Loucy (cell line): ENCODE measurements around the gene SCN8A.

Experiments
- H2AFZ ChIP-seq: fragments of 200-600 bp; sonication (generic); 2 replicates; pipeline ENCODE4 v1.6.0; 2016; ENCODE audit warnings: antibody characterized with exemption, mild to moderate bottlenecking, low read length, moderate library complexity
- H3F3A ChIP-seq: fragments of 200-600 bp; 2 replicates; pipeline ENCODE4 v1.6.0; 2016; ENCODE audit warnings: antibody characterized with exemption, low read depth, mild to moderate bottlenecking
- H3K27me3 ChIP-seq: fragments of 200-600 bp; sonication (generic); 2 replicates; pipeline ENCODE4 v1.6.1; 2014; ENCODE audit warnings: low read length, mild to moderate bottlenecking; ENCODE audit not compliant: insufficient read depth, poor library complexity, severe bottlenecking
- H3K36me3 ChIP-seq: fragments of 200-600 bp; sonication (generic); 2 replicates; pipeline ENCODE4 v1.6.1; 2016; ENCODE audit warnings: low read length; ENCODE audit not compliant: insufficient read depth
- H3K4me1 ChIP-seq: fragments of 200-600 bp; sonication (generic); 2 replicates; pipeline ENCODE4 v1.5.1; 2014; ENCODE audit warnings: low read length, mild to moderate bottlenecking; ENCODE audit not compliant: insufficient read depth, poor library complexity, severe bottlenecking
- H3K4me2 ChIP-seq: fragments of 200-600 bp; sonication (generic); 2 replicates; pipeline ENCODE4 v1.6.0; 2014; ENCODE audit warnings: antibody characterized with exemption, low read length, low read depth, mild to moderate bottlenecking; ENCODE audit not compliant: poor library complexity, severe bottlenecking
- H3K4me3 ChIP-seq: fragments of 200-600 bp; sonication (generic); 2 replicates; pipeline ENCODE4 v1.5.1; 2014; ENCODE audit warnings: low read length, mild to moderate bottlenecking, mixed read lengths; ENCODE audit not compliant: poor library complexity, severe bottlenecking
- H3K79me2 ChIP-seq: fragments of 200-600 bp; sonication (generic); 2 replicates; pipeline ENCODE4 v1.6.1; 2014; ENCODE audit warnings: low read length; ENCODE audit not compliant: insufficient read depth
- H3K9ac ChIP-seq: fragments of 200-600 bp; sonication (generic); 2 replicates; pipeline ENCODE4 v1.6.0; 2014; ENCODE audit warnings: mild to moderate bottlenecking, low read depth, low read length, moderate library complexity; ENCODE audit not compliant: poor library complexity, severe bottlenecking
- H3K9me2 ChIP-seq: fragments of 200-600 bp; sonication (generic); replicated peaks from 2 replicates; pipeline ENCODE4 v1.6.1; 2016; ENCODE audit warnings: low read depth, low read length, mixed read lengths
- H3K9me3 ChIP-seq: fragments of 200-600 bp; sonication (generic); 2 replicates; pipeline ENCODE4 v1.6.1; 2014; ENCODE audit warnings: mild to moderate bottlenecking, antibody characterized with exemption, low read length, low read depth; ENCODE audit not compliant: insufficient read depth
- H4K20me1 ChIP-seq: fragments of 200-600 bp; sonication (generic); 2 replicates; pipeline ENCODE4 v1.6.0; 2014; ENCODE audit warnings: antibody characterized with exemption, low read length, mild to moderate bottlenecking; ENCODE audit not compliant: insufficient read depth, poor library complexity, severe bottlenecking
- CTCF ChIP-seq: fragments of 200-600 bp; sonication (generic); conservative IDR thresholded peaks from 2 replicates; pipeline ENCODE4 v1.5.1; 2014; ENCODE audit warnings: mild to moderate bottlenecking, antibody characterized with exemption, low read length
- EZH2phosphoT487 ChIP-seq: fragments of 200-600 bp; IDR thresholded peaks from 2 replicates; pipeline ENCODE4 v1.6.1; 2018; ENCODE audit warnings: antibody characterized with exemption, mild to moderate bottlenecking, moderate library complexity, borderline replicate concordance

The SCN8A gene

GRCh38 chr12:51677284-51677968, 86.4 kb downstream of the SCN8A start:
- no peak overlapping the region for H3K4me3 ChIP-seq
- H4K20me1 ChIP-seq, result no peaks in the 10 kb centered on the region
- no peaks in the 10 kb centered on the region for H3K27me3 ChIP-seq
- no peaks in the 10 kb centered on the region for H3F3A ChIP-seq
- TF ChIP-seq EZH2phosphoT487, result no peak
- no peak for TF ChIP-seq CTCF
- H3K36me3 ChIP-seq, result no peaks in the 10 kb centered on the region
- H3K9me3 ChIP-seq, result no peaks in the 10 kb centered on the region
- H3K4me2 ChIP-seq, result no peak overlapping the region
- peaks cover 11% of the 10 kb centered on the region for H3K4me1 ChIP-seq
- H3K9me2 ChIP-seq, result no peaks in the 10 kb centered on the region
- no peak overlapping the region for H2AFZ ChIP-seq
- H3K9ac ChIP-seq, result no peak overlapping the region
- no peaks in the 10 kb centered on the region for H3K79me2 ChIP-seq

GRCh38 chr12:51678086-51678724, 87.2 kb downstream of the SCN8A start:
- Histone ChIP-seq H3K9me2 (no peaks in the 10 kb centered on the region), H3K36me3 (no peaks in the 10 kb centered on the region), H3K4me1 (peaks cover 11% of the 10 kb centered on the region), H3K9ac (no peak overlapping the region), H3K4me3 (no peak overlapping the region), H3F3A (no peaks in the 10 kb centered on the region), H3K79me2 (no peaks in the 10 kb centered on the region), H3K4me2 (no peak overlapping the region), H3K9me3 (no peaks in the 10 kb centered on the region), H2AFZ (no peak overlapping the region), H3K27me3 (no peaks in the 10 kb centered on the region), H4K20me1 (no peaks in the 10 kb centered on the region)
- TF ChIP-seq CTCF (peak; percentile 90), EZH2phosphoT487 (no peak)

GRCh38 chr12:51682981-51683380, 91.9 kb downstream of the SCN8A start:
- no peaks in the 10 kb centered on the region for H4K20me1 ChIP-seq
- H3K9me2 ChIP-seq, result no peaks in the 10 kb centered on the region
- H3K4me3 ChIP-seq, result no peak overlapping the region
- no peaks in the 10 kb centered on the region for H3K79me2 ChIP-seq
- no peaks in the 10 kb centered on the region for H3K9me3 ChIP-seq
- no peak overlapping the region for H2AFZ ChIP-seq
- H3K4me2 ChIP-seq, result no peak overlapping the region
- no peak for TF ChIP-seq EZH2phosphoT487
- TF ChIP-seq CTCF, result no peak
- no peaks in the 10 kb centered on the region for H3F3A ChIP-seq
- peaks cover 18% of the 10 kb centered on the region for H3K4me1 ChIP-seq
- no peaks in the 10 kb centered on the region for H3K27me3 ChIP-seq
- H3K36me3 ChIP-seq, result no peaks in the 10 kb centered on the region
- H3K9ac ChIP-seq, result no peak overlapping the region
